ENCODE results near the gene DHX16.

Gene DHX16

DNA sequence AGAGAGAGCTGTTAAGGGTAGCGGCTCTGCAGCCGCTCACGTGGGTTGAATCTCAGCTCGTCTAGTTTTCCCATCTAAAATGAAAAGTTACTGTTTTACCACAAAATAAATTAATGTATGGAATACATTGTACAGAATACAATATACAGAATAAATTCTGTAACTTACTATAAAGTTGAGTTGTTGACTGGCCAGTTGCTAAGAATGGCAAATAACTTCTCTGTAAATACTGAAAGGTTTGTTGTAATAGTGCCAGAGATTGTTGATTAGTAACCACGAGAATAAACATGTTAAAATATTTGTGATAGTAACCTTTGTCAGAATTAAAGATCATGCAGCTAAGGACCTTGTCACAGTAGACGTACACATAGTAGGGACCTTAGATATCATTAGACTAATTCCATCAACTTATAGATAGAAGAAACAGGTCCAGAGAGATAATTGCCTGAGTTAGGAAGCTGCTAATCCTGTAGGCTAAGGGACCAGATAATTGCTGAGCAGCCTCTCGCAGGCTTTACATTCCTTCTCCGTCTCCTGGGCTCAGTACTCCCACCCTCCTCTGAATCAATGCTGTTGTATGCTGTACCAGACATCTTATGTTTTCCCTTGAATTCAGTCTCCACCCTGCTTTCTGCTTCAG, 18.5 kb upstream of the DHX16 start:
- peak overlapping the region; percentile 48 for H3K4me3 ChIP-seq (ENCODE audit: low read depth, low read length)
- TF ChIP-seq, protein P1, sequence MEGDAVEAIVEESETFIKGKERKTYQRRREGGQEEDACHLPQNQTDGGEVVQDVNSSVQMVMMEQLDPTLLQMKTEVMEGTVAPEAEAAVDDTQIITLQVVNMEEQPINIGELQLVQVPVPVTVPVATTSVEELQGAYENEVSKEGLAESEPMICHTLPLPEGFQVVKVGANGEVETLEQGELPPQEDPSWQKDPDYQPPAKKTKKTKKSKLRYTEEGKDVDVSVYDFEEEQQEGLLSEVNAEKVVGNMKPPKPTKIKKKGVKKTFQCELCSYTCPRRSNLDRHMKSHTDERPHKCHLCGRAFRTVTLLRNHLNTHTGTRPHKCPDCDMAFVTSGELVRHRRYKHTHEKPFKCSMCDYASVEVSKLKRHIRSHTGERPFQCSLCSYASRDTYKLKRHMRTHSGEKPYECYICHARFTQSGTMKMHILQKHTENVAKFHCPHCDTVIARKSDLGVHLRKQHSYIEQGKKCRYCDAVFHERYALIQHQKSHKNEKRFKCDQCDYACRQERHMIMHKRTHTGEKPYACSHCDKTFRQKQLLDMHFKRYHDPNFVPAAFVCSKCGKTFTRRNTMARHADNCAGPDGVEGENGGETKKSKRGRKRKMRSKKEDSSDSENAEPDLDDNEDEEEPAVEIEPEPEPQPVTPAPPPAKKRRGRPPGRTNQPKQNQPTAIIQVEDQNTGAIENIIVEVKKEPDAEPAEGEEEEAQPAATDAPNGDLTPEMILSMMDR (IDR thresholded peaks at IDR 0.05; ENCODE audit: borderline replicate concordance, insufficient read depth, low read depth, low read length): no peak

DNA sequence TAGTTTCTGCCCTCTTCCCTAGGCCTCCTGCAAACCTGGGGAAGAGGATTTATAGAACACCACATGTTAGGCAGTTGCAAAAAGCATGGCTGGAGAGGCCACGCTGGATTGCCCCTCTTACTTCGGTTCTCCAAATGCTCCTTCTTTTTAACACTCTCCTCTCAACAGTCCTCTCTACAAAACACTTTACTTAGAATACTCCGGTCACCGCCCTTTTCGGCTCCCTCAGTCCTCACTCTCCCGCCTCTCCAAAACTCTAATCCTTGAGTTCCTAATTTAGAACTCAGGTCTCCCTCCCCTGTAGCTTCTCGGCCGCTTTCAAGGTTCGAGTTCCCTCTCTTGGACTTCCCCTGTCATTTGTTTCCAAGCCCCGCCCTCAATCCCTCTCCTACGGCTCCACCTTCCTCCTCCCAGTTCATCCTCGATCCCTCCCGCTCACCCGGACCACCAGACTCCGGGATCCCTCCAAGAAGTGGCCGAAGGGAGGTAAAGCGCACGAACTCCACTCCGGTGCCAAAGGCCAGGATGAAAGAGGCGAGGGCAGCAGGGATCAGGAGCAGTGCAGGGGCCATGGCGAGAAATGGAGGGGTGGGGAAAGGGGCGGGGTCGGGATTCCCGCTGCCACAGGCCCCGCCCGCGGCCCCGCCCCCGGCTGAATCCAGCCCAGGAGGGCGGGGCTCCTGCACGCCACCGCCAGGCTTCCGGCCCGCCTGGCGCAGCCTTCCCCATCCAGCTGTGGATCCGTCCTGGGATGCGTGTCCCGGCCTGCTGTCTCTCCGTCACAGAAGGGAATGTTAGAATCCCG, 17.8 kb upstream of the DHX16 start, which contains the start of gene NRM:
Gene NRM, minus strand, starts transcription at position 582 of the 805 bp plus-strand sequence. Its CDS starts 10 bp downstream, at position 572.
- H3K4me3 ChIP-seq (ENCODE audit: low read depth, low read length): peak within 1 kb of the TSS; percentile 76
- TF ChIP-seq, protein P1 (IDR thresholded peaks at IDR 0.05; ENCODE audit: borderline replicate concordance, insufficient read depth, low read depth, low read length): no peak

DNA sequence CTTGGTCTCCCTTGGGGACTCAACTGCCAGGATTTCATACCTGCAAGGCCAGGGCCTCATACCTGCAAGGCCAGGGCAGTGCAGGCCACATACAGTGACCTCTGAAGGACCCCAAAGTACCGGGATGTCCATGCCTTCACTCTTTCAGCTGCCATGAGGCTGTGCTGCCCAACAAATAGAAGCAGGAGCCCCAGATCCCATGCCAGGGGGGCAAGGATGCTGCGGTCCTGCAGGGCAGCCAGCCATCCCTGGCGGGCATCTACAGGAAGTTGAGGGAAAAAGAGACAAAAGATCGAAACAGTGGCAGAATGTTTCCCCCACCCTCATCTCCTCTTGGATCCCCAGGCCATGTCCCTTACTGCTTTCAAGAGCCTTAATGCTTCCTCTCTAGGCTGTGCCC, 17.2 kb upstream of the DHX16 start:
- peak overlapping the region; percentile 76 for H3K4me3 ChIP-seq (ENCODE audit: low read depth, low read length)
- TF ChIP-seq, protein P1 (IDR thresholded peaks at IDR 0.05; ENCODE audit: borderline replicate concordance, insufficient read depth, low read depth, low read length): no peak

DNA sequence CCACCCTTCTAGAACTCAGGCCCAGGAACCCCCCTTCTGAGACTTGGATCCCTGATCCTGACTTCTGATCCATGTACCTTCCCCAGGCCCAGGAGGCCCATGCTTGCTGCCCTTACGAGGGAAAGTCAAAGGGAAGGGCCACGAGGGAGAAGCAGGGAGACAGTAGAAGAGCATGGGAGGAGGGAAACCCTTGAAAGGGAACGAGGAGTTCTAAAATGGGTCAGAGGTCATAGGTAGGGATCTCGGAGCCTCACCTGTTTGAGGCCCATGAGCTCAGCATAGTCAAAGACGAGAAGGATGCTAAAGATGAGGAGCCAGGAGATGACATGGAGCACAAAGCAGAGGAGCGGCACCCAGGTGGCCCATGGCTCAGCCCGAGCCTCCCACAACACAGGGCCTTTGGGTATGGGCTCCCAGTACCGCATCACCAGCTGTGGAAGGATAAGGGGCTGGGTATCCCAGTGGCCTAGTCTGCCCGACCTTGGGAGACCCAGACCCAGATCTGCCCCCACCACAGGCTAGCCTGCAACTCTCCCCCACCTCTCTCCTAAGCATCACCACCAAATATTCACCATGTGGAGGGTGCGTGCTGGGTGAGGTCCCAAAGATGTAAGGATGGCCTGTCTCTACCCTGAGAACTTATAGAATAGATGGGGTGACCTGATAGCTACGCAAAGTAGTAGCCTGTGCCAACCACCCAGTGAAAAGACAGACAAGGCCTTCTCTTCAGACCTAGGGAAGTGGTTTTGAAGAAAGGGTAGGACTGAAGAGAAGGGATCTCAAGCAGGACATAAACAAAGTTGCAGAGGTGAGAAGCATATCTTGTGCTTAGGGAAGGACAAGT, 16.4 kb upstream of the DHX16 start:
- H3K4me3 ChIP-seq (ENCODE audit: low read depth, low read length): peak overlapping the region; percentile 76
- TF ChIP-seq, protein P1 (IDR thresholded peaks at IDR 0.05; ENCODE audit: borderline replicate concordance, insufficient read depth, low read depth, low read length): no peak

DNA sequence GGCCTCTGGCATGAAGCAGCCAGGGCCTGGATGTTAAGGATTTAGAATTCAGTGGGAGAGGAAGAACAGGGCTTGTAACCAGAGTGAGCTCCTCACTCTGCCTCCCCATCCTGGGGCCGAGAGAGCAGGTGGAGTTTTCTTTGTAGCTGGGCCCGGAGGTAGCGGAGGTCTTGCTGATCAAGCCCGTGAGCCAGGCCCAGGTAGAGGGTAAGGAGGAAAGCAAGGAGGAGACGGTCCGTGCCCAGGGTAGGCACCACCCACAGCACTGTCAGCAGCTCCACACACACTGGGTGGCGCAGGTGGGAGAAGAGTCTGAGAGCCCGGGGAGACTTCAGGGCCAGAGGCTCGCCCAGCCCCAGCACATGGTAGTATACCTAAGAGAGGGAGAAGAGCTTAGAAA, 15.8 kb upstream of the DHX16 start:
- H3K4me3 ChIP-seq (ENCODE audit: low read depth, low read length): peak overlapping the region; percentile 76
- TF ChIP-seq, protein P1 (IDR thresholded peaks at IDR 0.05; ENCODE audit: borderline replicate concordance, insufficient read depth, low read depth, low read length): 0 out of 2 replicates have a peak, but pooled peaks have one; percentile 5

DNA sequence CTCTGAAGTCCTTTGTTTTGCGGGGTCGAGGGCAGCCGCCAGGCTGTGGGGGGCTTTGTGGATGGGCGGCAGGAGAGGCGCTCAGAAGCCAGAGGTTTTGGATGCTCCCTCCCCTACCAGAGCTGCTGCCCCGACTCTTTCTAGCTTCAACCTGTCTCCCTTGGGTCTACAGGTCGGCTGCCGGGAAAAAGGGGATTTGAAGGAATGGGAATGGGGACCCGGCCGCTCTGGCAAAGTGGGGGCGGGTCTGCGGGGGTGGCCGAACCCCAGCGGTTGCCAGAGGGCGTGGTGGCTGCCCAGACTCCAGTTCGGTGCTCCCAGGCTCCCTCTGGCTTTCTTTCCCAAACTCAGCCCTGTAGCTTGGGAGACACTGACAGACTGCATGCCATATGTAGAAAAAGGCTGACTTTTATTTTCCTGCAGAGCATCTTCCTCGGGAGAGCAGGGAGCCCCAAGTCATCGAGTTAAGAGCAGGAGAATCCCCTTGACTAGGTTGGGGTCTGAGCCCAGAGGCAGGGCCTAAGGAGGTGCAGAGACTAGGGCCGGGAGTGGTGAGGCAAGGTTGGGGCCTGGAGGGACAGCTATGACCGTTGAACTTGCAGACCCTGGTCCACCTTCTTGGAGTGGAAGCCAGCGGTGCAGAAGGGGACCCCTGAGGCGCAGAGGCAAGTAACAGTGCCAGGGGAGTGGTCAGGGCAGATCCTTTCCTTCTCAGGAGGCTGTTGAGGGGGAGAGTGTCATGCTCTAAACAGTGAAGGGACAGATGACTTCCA, 15.0 kb upstream of the DHX16 start:
- TF ChIP-seq, protein P1 (IDR thresholded peaks at IDR 0.05; ENCODE audit: borderline replicate concordance, insufficient read depth, low read depth, low read length): no peak
- peak overlapping the region; percentile 76 for H3K4me3 ChIP-seq (ENCODE audit: low read depth, low read length)

Data from GM12875 (cell line).